ENCODE data around the gene ACADS.

DNA sequence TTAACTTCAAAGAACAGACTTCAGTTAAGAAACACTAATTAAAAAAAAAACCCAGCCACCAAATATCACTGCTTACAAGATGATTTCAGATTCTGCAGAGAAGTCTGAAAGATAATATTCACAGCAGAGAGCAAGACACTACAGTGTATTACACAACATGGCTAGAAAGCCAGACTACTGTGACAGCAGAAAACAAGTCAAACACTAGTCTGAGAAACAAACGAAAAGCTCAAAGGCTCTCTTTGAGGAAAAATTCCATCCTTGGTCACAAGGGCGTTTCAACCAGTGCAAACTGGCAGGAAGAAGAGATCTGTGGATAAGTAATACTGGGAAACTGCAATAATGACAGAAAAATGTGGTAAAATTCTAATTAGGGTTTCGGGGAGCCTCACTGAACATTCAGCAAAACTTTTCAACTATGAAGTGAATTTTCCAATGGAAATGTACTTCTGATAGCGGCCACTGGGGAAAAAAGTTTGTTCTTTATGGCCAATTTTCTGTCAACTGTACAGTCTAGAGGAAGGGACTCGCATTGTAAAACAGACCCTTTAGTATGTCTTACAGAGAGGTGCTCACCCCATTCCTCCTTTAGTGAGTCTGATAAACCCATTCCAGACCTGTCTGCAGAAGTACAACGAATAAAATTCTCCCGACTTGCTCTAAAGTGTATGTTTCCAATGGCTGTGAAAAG is 50.4 kb downstream of the ACADS start:
- no peak for TF ChIP-seq CTCF (IDR thresholded peaks at IDR 0.05; ENCODE audit: low read length)
- TF ChIP-seq EZH2phosphoT487 (IDR thresholded peaks at IDR 0.05; ENCODE audit: low read length), result no peak
- TF ChIP-seq EZH2 (optimal IDR thresholded peaks at IDR 0.05; ENCODE audit: low read depth, low read length), result no peak

Data from MM.1S (cell line).